GM18861 (cell line): Measurements from ENCODE around the gene GALNT13.

Source experiments
- ATAC-seq: cut with Tn5 transposase; IDR thresholded peaks from one replicate; pipeline ENCODE4 v1.9.1; 2021; ENCODE audit not compliant: unreplicated experiment

GALNT13 gene

GRCh38 chr2:154097833-154098398 lies 226.2 kb downstream of the GALNT13 start:
- no peak for ATAC-seq

GRCh38 chr2:154120706-154121105 lies 249.0 kb downstream of the GALNT13 start:
- no peak for ATAC-seq

DNA sequence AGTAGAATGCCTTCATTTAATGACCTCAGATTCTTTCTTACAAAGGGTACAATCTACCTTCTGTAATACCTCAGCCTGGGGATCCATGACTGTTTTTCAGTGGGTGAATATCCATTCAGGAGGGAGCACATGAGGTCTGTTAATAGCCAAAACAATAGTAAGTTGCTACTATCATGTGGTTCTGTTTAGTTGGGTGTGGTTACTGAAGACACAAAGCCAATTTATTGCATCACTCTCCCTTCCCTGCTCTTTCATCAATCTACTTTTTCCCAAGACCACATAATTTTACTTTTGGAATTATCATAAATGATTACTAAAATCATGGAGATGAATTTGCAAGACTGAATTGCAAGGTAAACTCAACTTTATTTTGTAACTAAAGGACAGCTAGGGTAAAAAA lies 254.2 kb downstream of the GALNT13 start:
- ATAC-seq, result no peak

DNA sequence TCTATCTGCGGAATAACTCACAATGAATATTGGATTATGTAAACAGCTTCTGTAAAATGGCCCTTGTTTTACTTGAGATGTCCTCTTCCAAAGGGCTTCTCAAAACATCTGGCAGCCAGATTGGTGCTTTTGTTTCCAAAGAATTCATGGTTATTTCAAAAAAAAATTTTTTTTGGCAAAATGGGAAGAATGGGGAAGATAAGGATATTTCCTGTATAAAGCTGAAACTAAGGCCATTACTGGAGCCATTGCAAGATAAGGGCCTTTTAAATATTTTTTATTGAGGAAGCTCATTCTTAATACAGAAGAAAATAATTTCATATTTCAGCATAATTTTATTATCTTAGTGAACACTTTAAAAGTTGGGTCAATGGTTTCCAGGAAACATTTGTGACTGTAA lies 259.1 kb downstream of the GALNT13 start:
- ATAC-seq, result no peak

DNA sequence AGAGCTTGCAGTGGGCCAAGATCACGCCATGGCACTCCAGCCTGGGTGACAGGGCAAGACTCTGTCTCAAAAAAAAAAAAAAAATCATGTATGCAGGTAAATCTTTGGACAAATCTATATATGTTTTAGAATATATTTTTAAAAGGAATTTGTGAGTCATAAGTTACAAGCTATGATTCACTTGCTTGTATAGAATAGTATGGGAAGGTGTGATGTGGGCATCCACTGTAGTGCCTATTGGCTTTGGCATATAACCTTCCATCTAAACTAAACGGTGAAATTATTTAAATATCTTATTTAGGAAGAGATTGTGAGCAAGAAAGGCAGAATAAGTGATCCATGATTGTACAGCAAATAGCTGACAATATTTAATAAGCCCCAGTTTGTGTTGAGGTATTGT lies 261.1 kb downstream of the GALNT13 start:
- ATAC-seq, result no peak

GRCh38 chr2:154133823-154134222 lies 262.1 kb downstream of the GALNT13 start:
- no peak for ATAC-seq

DNA sequence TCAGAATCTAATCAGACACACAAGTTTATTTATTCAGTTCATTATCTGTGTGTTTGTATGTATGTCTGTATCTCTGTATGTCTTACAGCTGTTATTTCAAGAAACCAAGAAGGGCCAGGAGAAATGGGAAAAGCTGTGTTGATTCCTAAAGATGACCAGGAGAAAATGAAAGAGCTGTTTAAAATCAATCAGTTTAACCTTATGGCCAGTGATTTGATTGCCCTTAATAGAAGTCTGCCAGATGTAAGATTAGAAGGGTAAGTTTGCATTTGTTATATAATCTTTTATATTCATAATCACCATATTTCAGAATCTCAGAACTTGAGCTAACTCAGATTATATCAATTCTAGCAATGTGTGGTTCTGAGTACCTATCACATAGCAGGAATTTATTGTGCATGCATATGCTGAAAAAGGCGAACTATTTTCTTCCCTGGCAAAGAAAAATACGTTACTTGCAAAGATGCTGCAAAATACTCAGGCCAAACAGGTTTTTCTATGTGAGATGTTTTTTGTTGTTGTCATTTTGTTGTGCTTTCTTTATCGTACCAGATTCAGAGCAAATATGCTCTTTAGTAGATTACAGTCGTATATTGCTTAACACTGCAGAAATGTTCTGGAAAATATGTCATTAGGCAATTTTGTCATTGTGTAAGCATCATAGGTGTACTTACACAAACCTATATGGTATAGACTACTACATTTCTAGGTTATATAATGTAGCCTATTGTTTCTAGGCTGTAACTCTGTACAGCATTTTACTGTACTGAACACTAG lies 268.7 kb downstream of the GALNT13 start:
- ATAC-seq, result no peak

DNA sequence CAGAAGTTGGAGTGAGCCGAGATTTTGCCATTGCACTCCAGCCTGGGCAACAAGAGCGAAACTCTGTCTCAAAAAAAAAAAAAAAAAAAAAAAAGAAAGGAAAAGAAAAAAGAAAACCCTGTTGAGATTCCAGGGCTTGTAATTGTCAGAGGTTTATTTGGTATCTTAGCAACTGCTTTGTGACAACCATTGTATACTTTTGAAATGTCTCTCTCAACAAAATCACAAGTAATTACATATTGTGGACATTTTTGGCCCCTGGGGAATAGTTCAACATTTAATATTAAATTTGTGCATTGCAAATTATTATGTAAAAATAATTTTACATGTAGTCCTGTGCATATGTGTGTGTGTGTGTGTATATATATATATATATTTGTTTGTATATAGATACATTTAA lies 270.8 kb downstream of the GALNT13 start:
- ATAC-seq, result no peak

- no peak for ATAC-seq
Measured at GRCh38 chr2:154143105-154143504, 271.4 kb downstream of the GALNT13 start.

- ATAC-seq, result no peak
Measured at GRCh38 chr2:154158101-154158500, 286.4 kb downstream of the GALNT13 start.

- ATAC-seq, result no peak
Measured at GRCh38 chr2:154161286-154161685, 289.6 kb downstream of the GALNT13 start.

DNA sequence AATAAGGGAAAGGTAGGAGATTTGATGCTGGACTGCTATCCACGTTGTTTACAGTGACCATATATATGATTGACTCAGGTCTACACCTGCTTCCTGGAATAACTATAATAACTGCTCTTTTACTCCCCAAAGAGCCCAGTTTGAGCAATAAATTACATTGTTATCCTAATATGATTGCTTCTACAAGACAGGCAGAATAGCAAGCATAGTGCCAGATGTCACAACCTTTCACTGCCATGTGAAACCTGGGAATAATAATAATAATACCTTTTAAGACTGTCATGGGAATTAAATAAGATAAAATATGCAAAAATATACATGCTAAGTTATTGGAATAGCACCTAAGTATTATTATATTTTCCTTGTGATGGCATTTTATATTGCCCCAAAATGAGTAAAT lies 298.7 kb downstream of the GALNT13 start:
- ATAC-seq, result no peak

DNA sequence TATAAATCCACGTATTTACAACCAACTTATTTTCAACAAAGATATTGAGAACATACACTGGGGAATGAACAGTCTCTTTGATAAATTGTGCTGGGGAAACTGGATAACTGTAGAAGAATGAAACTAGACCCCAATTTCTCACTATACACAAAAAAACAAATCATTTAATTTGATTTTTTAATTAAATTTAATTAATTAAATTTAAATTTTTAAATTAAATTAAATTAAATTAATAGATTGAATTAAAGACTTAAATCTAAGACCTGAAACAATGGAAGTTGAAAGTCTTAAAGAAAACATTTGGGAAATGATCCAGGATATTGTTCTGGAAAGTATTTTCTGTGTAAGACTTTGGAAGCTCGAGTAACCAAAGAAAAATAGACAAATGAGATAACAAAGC lies 301.4 kb downstream of the GALNT13 start:
- ATAC-seq, result no peak

- ATAC-seq, result no peak
Measured at GRCh38 chr2:154173919-154174318, 302.2 kb downstream of the GALNT13 start.

- ATAC-seq, result no peak
Measured at GRCh38 chr2:154182008-154182407, 310.3 kb downstream of the GALNT13 start.

- no peak for ATAC-seq
Measured at GRCh38 chr2:154187948-154188347, 316.2 kb downstream of the GALNT13 start.

- ATAC-seq, result no peak
Measured at GRCh38 chr2:154189953-154190352, 318.2 kb downstream of the GALNT13 start.

- ATAC-seq, result no peak
Measured at GRCh38 chr2:154193246-154193645, 321.5 kb downstream of the GALNT13 start.

DNA sequence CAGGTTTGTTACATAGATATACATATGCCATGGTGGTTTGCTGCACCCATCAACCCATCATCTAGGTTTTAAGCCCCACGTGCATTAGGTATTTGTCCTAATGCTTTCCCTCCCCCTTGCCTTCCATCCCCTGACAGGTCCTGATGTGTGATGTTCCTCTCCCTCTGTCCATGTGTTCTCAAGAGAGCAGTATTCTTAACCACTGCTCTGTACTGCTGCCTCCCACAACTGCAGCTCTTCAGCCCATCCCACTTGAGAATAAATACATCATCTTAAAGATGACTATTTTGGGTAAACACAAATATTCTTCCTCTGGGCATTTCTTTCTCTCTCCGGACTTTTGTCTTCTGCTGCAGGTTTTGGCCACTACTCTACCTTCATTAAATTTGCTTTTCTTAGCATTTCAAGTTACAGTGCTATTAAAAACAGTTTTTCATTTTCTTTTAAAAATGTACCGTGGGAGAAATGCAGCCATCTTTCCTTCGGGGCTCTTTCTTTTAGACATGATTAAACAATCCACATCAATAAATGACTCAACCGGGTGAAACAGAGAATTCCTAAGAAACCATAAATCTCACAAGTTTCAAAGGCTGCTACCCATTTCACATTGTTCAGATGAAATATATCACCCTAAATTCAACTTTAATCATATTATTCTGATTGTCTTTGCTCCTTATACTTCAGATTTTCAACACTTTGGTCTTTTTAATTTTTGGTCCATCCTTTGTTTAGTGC lies 323.4 kb downstream of the GALNT13 start:
- no peak for ATAC-seq

DNA sequence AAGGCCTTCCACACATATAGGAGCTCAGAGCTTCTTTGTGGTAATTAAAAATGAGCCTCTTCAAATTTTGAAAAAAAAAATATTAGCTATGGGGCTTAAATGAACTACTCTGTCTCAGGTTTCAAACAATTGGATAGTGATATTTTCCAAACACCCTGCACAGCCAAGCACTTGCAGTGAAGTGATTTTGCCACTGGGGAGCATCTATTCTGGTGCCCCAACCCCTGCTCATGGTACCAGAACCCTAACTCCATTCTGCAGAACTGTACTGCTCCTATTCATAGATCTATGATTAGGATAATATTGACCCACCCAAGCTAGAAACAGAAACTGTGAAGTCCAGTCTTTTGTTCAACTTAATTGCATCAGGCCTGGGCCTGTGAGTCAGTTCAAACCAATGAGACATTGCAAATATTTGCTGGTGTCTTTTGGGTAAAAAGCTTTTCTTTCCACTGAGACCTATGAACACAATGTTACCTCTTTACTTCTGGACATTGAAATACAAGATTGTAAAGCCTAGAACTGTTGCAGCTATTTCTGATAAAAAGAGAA lies 324.0 kb downstream of the GALNT13 start:
- no peak for ATAC-seq

GRCh38 chr2:154198866-154199265 lies 327.1 kb downstream of the GALNT13 start:
- ATAC-seq, result no peak

DNA sequence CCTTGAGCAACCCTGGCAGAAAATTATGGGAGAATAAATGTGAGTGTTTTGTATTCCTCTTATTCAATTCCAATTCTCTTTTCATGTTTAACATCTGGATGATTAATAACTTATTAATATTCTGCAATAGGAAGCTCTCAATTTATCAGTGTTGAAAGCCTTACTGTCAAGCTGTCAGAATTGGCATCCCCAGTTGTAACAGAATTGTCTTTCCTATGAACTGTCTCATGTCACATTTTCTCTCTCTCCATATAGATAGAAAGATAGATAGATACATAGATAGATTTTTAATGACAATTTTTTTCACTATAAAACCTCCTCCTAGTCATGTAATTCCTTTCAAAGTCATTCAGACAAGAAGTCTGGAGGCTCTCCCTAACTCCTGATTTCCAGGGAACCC lies 331.5 kb downstream of the GALNT13 start:
- ATAC-seq, result no peak
